Measurements from ENCODE around the gene KLHL6.
"Not testable (repeated sequence)": the region's sequence is repeated elsewhere in the genome, so short reads cannot be mapped to it uniquely, and the experiment has no call there.

DNA sequence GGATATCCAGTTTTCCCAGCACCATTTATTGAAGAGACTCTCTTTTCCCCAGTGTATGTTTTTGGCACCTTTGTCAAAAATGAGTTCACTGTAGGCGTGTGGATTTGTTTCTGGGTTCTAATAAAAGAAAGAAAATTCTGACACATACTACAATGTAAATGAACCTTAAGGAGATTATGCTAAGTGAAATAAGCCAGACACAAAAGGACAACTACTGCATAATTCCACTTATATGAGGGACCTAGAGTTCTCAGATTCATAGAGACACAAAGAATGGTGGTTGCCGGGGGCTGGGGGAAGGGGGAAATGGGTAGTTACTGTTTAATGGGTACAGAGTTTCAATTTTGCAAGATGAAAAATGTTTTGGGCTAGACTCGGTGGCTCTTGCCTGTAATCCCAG is 14.7 kb upstream of the KLHL6 start:
- TF ChIP-seq, protein P1, sequence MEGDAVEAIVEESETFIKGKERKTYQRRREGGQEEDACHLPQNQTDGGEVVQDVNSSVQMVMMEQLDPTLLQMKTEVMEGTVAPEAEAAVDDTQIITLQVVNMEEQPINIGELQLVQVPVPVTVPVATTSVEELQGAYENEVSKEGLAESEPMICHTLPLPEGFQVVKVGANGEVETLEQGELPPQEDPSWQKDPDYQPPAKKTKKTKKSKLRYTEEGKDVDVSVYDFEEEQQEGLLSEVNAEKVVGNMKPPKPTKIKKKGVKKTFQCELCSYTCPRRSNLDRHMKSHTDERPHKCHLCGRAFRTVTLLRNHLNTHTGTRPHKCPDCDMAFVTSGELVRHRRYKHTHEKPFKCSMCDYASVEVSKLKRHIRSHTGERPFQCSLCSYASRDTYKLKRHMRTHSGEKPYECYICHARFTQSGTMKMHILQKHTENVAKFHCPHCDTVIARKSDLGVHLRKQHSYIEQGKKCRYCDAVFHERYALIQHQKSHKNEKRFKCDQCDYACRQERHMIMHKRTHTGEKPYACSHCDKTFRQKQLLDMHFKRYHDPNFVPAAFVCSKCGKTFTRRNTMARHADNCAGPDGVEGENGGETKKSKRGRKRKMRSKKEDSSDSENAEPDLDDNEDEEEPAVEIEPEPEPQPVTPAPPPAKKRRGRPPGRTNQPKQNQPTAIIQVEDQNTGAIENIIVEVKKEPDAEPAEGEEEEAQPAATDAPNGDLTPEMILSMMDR (conservative IDR thresholded peaks at IDR 0.05): not testable (repeated sequence)
- not testable (repeated sequence) for TF ChIP-seq ZFX (IDR thresholded peaks at IDR 0.05)
